ENCODE results near the gene TFAP2A.

TFAP2A gene

DNA sequence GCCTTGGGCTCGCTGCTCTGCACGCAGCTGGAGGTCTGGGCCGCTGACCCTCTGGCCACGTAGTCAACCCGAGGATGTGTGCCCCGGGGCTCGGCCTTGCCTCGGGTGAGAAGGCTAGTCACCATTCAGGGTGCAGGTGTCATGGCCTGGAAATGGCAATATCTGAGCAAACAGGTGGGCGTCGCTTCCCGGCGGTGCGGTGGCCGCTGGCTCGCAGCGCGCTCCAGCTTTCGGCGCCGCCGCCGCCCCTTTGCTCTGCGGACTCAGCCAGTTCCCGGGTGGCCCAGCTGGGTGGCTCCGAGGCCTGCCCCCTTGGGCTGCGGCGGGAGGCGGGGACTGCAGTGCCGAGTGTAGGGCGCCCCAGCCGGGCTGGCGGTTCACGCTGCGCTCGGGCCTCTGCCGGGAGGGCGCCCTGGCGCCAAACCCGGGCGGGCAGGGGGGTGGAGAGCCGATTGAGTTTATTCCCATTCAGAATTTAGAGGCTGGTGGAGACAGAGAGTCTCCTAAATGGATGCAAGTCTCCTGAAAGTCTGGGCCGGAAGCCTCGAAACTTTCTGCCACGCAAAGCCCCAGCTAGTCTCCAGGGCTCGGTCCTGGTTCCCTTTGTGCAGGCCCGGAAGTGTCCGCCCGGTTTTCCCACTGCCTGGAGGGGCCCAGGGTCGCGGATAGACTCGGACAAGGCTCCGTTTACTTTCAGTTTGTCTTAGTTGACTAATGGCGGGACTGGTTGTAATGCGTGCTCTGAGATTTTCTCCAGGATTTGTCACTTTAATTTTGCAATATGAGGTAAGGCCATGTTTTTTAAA, 11.3 kb upstream of the TFAP2A start:
- DNase-seq, result no peak

DNA sequence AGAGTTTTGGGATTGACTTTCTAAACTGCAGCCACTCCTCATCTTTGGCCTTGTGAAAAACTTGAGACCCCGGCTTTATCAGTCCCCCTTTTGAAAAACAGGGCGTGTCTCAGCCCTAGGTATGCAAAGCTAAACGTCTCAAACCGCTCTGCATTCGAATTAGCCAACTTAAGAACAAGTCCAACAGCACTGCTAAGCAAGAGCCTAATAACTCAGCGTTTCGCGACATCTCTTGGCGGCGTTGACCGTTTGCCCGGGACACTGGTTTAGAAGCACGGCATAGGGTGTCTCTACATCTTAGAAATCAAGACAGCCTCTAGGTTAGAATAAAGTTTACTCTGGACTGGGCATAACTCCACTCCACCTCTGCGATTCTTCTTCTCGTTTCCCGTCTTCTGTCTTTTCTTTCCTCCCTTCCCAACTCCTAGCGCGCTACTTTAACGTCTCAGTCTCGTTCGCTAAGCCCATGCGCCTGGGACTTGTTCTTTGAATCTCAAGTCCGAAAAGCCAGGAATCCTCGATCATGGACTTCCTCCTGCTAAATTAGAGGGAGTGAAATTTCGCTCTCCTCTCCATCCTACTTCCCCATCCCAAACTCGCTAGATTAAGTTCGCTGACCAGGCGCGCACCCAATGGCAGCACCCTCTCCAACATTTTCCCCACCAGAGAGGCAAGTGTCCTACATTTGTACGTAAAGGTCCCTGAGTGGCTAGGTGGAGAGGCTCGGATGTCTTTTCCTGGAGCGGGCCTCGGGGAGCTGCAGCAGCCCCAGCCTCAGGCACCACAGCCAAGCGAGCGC, 10.5 kb upstream of the TFAP2A start:
- no peak for DNase-seq

DNA sequence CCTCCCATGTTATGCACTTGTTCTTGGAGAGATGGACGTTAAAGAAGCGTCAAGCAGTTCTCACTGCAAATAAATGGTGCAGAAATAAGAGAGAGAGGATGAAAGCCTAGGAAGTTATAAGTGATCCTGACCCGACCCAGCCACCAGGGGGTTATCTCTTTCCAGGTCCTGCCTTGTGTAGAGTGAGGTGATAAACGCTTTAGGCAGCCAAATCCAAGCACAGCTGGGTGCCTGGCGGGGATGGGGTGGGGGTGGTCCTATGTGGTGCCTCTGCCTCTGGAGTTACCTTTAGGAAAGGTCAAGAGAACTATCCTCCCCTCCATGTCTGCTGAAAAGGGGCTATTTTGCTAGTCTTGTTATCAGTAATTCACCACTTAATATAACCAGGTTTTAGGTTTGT, 9.2 kb upstream of the TFAP2A start:
- DNase-seq, result no peak

DNA sequence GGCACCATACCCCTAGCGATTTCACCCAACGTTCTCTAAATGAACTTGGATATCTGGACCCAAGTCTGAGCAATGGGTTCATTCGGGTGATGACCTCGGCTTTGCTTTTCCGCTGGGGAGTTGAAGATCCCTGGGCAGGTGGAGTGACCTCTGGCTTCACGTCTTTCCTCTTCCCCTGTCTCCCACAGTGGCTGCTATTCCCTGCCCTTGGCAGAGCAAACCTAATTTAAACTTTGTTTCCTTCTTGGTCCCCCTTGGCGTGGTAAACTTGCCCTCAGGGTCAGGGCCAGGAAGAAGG, 7.8 kb upstream of the TFAP2A start:
- DNase-seq, result no peak

DNA sequence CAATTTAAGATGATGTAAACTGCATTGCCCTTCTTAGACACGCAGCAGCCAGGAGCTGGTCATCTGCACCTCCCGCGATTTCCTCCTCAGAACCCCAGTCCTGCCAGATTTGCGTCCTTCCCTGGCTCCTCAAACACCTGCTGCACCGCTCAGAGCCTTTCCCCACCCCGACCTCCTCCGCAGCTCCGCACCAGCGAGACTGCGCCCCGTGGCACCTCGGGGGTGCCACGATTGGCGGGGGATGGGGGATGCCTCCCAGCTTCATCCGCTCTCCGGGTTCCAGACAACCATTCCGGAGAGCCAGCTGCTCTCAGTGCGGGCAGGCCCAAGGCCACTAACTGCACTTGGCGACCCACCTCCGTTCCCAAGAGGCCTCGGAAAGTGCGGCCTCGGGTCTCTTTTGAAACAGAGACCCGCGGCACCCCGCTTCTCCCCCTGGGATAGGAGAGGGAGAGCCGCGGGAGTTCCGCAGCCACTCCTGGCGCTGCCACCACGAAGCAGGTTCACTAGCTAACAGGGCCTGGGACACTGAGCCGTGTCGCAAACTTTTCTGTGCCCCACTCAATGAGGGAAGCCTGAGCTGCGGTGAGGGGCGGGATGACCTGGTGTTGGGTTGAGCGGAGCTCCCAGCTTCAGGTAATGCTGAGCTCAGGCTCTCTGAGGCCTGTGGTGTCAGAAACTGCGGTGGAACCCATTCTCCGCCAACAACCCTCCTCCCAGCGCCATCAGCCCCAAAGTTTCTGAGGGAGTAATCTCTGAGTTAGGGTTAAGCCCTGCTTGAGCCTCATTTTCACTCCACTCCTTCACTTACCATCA, 7.3 kb upstream of the TFAP2A start:
- no peak for DNase-seq

DNA sequence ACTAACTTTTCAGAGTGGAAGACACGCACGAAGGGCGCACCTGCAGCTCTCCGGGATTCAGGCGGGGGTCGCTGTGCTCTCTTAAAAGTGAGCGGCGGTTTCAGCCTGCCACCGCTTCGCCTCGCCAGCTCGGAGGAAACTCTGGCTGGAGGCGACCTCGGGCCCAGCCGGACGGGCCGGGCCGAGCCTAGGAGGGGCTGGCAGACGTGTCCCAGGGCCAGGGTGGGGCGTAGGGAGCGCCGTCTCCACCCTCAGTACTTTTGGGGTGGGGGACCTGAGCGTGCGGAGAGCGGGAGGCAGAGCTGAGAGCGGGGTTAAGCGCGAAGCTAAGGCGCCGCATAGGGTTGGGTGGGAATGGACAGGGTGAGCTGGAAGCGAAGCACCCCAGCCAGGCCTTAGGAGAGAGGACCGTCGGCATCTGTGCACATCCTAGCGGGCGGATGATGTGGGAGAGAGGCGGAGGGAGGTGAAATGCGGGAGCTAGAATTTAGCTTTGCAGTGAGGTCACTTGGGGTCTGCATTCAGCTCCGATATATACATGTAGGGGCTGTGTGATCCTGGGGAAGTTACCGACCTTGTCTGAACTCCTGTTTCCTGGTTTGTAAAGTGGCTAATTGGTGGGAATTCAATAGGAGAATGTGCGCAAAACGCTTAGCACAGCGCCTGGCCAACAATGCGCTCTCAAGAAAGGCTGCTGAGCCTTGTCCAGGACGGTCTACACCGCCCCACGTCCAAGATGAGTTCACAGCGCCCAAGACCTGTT, 6.5 kb upstream of the TFAP2A start:
- DNase-seq, result no peak

DNA sequence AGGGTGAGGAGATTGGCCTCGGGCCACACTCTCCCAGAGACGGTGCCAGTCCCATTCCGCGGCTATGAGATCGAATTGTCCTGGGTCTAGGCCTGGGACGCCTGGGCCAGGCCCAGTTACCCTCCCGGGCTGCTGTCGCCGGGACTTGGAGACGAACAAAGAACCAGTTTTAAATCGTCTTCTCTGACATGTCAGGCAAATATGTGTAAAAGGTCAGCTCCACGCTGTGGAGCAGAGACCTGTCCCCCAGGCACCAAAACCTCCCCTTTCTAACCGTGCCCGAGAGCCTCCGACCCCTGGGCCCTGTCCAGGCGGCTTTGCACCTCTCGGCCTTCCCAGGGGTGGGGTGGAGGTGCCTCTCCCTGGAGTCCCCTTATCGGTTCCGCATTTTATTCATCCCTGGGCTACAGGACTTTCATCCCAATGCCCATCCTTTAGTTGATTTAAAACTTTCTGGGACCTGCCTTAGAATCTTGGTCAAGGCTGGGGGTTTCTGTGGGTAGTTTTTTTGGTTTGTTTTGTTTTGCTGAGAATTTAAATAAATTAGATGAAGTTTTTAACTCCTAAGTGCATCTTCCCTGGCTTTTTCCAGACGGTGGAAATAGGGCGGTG, 5.8 kb upstream of the TFAP2A start:
- no peak for DNase-seq

DNA sequence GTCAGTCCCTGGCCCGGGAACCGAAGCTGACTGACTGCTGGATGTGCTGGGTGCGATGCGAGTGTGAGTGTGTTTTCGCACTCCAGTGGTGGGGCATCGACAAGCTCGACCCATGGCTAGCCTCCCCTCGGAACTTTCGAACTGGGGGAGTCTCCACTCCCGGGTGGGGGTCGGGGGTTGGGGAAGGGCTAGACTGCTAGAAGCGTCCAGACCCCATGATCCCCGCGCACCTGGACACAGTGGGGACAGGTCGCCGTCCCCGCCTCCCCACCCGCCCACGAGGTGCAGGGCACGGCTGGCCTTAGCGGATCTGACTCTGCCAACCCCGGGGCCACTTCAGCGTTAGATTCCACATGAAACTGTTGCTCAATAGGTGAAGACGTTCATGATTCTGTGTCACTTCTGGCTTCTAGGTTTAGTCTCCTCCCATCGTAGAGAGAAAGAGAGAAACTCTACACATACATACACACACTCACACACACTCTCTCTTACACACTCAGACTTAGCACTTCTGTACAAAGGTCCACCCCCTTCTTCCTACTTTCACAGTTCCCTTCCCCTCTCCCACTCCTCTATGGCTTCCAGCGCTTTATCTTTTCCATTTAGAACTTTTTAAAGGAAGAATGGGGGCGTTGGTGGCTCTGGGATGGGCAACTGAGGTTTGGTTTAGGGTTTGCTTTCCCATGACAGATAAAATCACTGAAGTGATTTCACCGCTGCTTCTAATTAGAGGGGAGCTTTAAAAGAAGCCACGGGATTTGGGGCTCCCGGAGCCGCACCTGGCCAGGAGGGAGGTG, 5.1 kb upstream of the TFAP2A start:
- no peak for DNase-seq

DNA sequence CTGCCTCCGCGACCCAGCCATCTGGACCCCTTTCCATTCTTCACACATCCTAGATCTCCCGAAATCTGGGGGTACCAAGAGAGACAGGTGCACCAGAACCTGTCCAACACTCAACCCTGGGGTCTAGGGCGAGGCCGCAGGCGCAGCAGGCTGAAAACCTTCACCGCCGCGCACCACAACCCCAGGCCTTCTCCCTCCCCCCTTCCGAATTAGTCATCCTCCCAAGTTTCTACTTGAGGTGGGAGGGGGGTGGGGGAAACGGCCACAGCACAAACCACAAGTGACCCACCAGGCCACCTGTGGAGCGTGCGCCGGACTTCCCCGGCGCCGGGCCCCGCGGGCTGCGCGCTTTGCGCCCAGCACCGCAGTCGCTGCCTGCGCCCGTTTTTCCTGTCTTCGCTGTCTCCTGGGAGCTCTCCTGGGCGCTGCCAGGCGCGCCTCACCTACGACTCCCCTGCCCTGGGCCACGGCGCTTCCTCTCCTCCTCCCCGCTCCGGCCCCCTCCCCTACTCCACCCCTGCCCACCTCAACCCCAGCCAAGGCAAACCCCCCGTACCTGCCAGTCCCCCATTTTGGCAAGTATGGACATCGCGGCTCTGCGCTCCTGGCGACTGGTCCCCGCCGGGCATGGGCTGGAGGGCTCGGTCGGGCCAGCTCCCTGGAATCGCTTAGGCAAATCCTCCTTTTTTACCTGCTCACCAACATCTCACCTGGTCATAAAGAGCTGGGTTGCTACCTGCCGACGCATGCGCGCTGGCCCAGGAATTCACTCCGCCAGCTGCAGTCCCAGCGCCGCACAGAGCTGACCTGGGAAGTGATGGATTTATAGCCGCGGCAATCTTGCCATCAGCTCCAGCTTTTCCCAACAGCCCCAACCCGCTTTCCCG, 4.2 kb upstream of the TFAP2A start:
- DNase-seq, result no peak

DNA sequence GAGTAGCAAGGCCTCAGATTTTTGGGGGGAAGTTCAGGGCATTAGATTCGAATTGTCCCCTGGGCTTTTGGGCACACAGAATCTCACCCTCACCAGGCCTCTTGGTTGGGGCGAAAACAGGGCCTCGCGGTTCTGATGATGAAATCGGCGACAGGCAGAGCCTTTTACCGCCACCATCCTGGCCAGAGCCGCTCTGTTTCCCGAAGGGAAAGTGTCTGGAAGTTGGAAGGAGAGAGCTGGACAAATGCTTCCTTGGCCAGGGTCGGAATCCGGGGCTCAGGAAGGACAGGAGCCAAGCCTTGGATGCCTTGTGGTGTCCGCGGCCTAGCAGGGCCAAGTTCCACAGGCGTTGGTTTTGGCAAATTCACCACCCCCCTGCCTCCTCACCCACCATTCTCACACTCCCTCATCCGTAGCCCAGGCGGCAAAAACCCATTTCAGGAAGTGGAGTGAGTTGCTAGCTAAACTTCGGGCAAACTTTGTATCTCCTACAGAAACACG, 3.5 kb upstream of the TFAP2A start:
- no peak for DNase-seq

DNA sequence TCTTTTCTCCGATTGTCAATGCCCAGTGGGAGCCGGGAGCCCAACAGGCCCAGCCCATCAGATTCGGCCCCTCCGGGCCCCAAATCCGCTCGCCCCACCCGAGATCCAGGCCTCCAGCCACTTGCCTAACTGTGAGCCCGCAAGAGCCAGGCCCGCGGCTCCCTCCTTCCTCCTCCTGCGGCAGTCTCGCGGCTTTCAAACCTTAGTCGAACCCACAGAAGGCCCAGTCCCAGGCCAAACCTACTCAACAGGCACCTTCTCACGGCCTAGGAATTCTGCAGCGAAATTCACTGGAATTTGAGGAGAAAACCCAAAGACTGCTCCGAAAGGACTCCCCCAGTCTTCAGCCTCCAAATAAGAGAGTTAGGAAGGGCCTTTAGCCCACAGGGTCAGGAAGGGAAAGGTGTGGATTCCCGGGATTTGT, 2.8 kb upstream of the TFAP2A start:
- no peak for DNase-seq

DNA sequence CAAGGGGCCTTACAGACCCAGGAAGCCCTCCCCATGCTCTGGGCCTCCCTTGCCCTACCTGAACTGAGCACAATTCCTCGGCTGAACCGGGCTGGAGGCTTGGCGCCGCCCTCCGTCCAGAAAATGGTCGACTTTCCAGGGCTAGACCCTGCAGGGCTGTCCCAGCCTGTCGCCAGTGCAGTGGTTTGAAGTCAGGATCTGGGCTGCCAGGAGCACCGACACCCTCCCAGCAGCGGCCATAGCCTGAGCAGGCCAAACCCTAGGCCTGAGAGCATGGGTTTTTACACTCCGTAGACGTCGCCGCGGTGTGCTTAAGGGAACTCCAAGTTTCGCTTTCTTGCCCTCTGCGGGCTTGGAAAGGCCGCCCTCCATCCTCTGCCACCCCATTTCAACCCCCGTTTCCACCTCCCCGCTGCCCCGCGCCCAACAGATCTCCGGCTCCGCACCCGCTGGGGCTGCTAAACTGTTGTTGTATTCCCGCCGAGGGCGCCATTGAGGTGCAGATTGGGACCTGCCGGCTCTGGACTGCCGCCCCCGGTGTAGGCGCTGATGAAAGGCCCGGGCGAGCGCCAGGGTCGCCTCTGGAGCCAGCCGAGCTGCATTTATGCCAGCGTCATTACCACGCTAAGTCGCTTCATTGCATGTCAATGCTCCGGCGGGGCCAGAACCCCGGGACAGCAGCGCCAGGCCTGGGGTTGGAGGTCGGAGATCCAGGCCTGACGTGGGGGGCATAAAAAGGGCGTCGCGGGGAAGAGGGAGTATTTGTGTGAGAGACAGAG, 2.2 kb upstream of the TFAP2A start:
- DNase-seq, result no peak

DNA sequence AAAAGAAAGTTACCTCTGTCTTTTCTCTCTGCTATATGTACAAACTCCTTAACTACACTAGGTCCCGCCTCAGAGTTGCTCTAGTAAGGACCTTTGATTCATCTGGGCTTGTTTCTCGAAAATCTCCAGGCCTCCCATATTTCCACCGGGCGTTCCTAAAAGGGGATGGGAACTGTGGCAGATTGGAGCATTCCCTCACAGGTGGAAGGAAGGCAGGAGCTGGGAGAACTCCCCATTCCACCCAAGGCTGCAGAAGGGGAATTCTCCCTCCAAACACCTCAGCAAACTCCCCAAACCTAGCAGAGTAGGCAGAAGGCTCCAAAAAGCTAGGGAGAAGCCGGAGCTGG, 1.6 kb upstream of the TFAP2A start:
- no peak for DNase-seq

DNA sequence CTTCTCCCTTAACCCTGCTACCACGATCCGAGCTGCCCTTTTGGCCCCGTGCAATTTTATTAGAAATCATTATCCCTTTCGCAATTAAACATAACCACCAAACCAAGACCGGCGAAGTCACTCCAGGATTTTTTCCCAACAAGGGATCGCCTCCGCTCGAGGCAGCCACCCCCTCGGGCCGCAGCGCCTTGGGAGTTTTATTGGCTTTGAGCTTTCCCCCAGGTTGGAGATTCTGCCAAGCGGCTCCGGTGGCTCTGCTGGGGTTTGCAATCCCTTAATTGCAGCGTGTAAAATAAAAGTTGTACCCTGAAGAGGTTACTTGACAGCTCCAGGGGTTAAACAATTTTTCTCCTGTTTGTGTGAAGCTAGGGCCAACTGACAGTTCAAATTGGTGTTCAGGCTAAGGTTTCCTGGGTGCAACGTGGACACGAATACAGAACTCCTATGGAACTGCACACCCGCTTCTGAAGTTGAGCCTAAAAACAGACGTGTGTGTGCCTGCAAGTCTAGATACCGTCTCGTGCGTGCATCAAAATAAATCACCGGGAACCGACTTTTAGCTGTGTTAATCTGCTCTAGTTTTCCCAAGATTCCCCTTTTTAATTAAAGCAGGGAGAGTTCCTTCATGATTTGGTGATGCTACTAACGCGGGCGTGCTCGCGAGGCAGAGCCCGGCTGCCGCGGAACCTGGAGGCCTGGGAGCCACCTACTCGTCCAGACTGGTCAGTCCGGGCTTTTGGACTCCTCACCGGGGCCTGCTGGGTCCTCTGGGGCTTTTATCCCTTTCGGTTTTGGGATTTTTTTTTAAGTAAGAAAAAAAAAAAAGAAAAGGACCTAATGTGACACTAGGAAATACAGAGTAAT, 975 bp upstream of the TFAP2A start:
- DNase-seq, result no peak

DNA sequence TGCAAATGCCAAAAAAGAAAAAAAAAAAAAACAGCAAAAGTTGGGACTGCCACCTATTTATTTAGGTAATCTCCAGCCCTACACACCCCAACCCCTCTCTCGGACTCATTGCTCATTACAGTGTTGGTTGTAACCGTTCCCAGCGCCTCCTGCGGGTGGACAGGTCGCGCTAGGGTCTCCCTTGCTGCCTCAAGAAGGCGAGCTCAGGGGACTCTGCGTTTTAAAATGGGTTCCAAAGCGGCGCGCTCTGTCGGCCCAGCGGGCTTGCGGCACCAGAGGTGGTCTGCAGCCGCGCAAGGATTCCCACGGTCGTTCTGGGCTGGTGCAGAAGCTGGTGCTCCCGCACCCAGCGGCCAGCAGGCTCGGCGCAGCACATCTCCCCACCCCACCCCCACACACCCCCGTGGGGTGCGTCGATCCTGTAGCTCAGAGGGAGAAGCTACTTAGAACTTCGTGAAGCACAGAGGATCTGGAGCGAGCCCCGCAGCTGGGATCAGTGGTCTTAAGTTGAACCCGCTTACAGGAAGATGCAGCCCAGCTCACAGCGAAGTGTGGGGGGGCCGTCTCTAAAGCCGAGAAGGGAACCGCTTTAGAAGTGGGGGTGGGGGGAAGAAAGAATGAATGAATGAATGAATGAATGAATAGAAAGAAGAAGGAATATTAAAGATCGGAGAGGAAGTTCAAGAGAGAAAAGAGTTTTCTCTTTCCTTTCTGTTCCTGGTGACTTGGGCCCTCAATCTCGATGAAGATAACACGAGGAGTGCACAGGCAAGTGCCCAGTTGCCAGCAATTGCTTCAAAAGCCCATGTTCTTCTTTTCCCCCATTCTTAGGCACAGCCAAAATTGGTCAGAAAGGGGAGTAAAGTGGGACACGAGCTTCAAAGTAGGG, 780 bp downstream of the TFAP2A start:
- no peak for DNase-seq

DNA sequence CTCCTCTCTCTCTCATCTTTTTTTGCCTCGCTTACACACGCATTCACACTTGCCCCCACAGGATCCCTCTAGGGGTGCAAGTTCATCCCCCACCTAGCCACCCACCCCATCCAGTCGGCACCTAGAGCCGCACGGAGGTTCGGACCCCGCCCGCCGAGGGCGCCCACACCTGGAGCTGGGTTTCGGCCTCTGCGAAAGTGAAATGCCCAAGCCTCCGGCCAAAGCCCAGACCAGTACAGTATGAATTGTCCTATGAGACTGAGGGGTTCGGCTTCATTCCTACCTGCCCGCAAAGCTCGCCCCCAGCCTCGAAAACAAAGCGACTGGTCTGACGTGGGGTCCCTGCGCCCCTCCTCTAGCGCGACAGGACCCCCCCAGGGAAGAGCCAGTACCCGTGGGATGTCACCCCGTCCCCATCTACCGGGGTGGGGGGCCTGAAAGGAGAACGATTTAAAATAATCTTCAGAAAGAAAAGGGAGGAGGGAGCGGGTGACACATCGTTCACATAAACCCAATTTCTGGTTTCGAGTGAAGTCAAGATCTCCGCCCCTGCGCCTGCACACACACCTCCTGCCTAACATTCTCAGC, 1.5 kb downstream of the TFAP2A start:
- no peak for DNase-seq

All from activated CD4-positive, alpha-beta T cell treated with anti-CD3 and anti-CD28 coated beads, Interleukin-2, amount 50 U/mL, for 4 hours (primary cell).